Measurements from ENCODE around the gene VWA7. TPM values are rescaled to one million over a fixed set of nuclear protein-coding genes. Genes with fewer than 3 reads are reported as not detected.

VWA7 gene
- total RNA-seq, 1 donor = 0.36 TPM

DNA sequence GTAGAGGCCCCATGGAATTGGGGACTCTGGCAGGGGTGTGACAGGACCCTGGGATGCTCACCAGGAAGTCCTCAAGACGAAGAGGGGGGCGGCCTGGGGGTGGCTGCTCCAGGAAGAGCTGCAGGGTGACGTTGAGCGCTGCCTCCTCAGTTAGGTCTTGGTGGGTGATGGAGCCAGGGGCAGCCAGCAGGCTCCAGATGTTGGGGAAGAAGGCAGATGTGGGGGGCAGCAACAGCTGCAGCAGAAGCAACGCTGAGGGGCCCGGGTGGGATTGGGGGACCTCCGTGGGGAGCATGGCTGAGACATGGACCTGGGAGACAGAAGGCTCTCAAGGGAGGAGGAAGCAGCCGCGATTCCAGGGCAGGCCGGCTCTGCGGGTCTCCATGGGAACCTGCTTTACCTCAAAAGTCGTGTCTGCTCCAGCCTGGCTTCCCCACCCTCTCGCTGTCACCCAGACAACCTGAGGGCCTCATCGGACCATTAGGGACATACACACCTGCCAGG is 591 bp downstream of the VWA7 start:
- no peaks in the 10 kb centered on the region for H3K9me3 ChIP-seq (ENCODE audit: low read depth, low read length)
- H3K27me3 ChIP-seq (ENCODE audit: insufficient read depth, low read length) = no peaks in the 10 kb centered on the region
- TF ChIP-seq, protein P1, sequence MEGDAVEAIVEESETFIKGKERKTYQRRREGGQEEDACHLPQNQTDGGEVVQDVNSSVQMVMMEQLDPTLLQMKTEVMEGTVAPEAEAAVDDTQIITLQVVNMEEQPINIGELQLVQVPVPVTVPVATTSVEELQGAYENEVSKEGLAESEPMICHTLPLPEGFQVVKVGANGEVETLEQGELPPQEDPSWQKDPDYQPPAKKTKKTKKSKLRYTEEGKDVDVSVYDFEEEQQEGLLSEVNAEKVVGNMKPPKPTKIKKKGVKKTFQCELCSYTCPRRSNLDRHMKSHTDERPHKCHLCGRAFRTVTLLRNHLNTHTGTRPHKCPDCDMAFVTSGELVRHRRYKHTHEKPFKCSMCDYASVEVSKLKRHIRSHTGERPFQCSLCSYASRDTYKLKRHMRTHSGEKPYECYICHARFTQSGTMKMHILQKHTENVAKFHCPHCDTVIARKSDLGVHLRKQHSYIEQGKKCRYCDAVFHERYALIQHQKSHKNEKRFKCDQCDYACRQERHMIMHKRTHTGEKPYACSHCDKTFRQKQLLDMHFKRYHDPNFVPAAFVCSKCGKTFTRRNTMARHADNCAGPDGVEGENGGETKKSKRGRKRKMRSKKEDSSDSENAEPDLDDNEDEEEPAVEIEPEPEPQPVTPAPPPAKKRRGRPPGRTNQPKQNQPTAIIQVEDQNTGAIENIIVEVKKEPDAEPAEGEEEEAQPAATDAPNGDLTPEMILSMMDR (IDR thresholded peaks at IDR 0.05; ENCODE audit: extremely low read depth, low read depth, low read length) = no peak
- H3K4me3 ChIP-seq (ENCODE audit: insufficient read depth, low read length) = peak overlapping the region; percentile 54
- no peaks in the 10 kb centered on the region for H3K79me2 ChIP-seq (ENCODE audit: insufficient read depth, low read length)
- no peak overlapping the region for H3K27ac ChIP-seq (ENCODE audit: low read depth, low read length)
- H3K36me3 ChIP-seq (ENCODE audit: insufficient read depth, low read length) = peaks cover 23% of the 10 kb centered on the region
- DNase-seq (ENCODE audit: insufficient read length, low spot score, missing footprints) = peak; percentile 65
- no peak overlapping the region for H2AFZ ChIP-seq (ENCODE audit: low read length)
- H3K4me1 ChIP-seq (ENCODE audit: insufficient read depth, low read length) = peaks cover 12% of the 10 kb centered on the region
- peak overlapping the region; percentile 66 for H3K4me2 ChIP-seq (ENCODE audit: insufficient read depth, low read length)
- H4K20me1 ChIP-seq (ENCODE audit: insufficient read depth, low read length) = no peaks in the 10 kb centered on the region

DNA sequence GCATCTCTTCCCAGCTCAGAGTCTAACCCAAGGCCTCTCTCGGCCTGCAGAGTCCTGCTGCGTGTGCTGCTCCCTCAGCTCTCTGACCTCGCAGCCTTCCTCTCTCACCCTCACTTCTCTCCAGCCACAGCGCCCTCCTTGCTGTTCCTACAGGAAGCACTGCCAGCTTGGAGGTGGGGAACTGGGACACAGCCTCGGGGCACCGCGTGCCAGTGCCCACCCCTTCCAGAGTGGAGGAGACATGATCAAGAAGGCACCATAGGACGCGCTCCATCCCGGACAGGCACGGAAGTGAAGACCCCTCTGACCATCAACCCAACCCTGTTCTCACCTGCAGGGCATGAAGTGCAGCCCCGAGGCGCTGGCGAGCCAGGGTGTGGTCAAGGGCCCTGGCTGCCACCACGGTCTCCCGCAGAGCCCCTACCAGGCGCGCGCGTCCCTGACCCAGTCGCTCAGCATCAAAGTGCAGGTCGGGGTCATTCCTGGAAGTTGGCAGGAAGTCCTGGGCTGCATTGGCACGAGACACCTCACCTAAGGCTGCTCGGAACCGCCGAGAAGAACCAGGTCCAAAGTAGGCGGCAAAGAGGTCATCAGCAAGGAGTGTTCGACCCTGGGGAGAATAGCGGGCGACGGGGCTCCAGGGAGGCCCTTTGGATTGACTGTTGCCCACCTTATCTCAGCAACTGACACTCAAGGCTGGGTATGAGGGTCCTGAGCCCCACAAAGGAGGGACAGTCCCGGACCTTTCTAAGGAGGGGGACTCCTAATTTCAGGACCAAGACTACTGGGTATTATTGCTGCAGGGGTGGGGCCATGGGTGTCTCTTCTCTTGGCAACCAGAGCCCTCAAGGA is 1.3 kb downstream of the VWA7 start:
- H4K20me1 ChIP-seq (ENCODE audit: insufficient read depth, low read length) = no peaks in the 10 kb centered on the region
- DNase-seq (ENCODE audit: insufficient read length, low spot score, missing footprints) = peak; percentile 64
- no peak overlapping the region for H3K4me3 ChIP-seq (ENCODE audit: insufficient read depth, low read length)
- no peaks in the 10 kb centered on the region for H3K79me2 ChIP-seq (ENCODE audit: insufficient read depth, low read length)
- H3K4me1 ChIP-seq (ENCODE audit: insufficient read depth, low read length) = peaks cover 12% of the 10 kb centered on the region
- no peaks in the 10 kb centered on the region for H3K27me3 ChIP-seq (ENCODE audit: insufficient read depth, low read length)
- no peak overlapping the region for H2AFZ ChIP-seq (ENCODE audit: low read length)
- H3K27ac ChIP-seq (ENCODE audit: low read depth, low read length) = no peak overlapping the region
- peaks cover 17% of the 10 kb centered on the region for H3K36me3 ChIP-seq (ENCODE audit: insufficient read depth, low read length)
- no peaks in the 10 kb centered on the region for H3K9me3 ChIP-seq (ENCODE audit: low read depth, low read length)
- TF ChIP-seq, protein P1 (IDR thresholded peaks at IDR 0.05; ENCODE audit: extremely low read depth, low read depth, low read length) = no peak
- H3K4me2 ChIP-seq (ENCODE audit: insufficient read depth, low read length) = no peak overlapping the region

DNA sequence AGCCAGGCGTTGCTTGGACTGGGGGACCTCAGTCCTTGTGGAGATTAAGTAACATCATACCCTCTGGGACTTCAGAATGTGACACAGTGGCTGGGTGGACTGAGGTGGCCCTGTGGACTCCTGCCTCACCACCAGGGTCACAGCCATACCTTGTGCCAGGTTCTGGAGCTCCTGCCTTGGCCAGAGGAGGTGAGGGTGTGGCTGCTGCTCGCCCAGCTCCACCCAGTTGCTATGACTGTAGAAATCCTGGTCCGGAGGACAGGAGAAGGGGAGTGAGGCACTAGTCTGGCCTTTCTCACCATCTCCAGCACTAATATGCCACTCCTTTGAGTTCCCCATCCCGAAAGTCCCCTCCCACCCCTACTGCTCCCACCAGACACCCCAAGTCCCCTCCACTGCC is 1.9 kb downstream of the VWA7 start:
- Histone ChIP-seq H3K9me3 (ENCODE audit: low read depth, low read length) (no peaks in the 10 kb centered on the region), H3K4me3 (ENCODE audit: insufficient read depth, low read length) (no peak overlapping the region), H3K79me2 (ENCODE audit: insufficient read depth, low read length) (no peaks in the 10 kb centered on the region), H3K4me2 (ENCODE audit: insufficient read depth, low read length) (no peak overlapping the region), H3K27ac (ENCODE audit: low read depth, low read length) (no peak overlapping the region), H3K36me3 (ENCODE audit: insufficient read depth, low read length) (peaks cover 14% of the 10 kb centered on the region), H2AFZ (ENCODE audit: low read length) (no peak overlapping the region), H3K4me1 (ENCODE audit: insufficient read depth, low read length) (peaks cover 12% of the 10 kb centered on the region), H3K27me3 (ENCODE audit: insufficient read depth, low read length) (no peaks in the 10 kb centered on the region), H4K20me1 (ENCODE audit: insufficient read depth, low read length) (no peaks in the 10 kb centered on the region)
- DNase-seq (ENCODE audit: insufficient read length, low spot score, missing footprints) = peak; percentile 74
- TF ChIP-seq, protein P1 (IDR thresholded peaks at IDR 0.05; ENCODE audit: extremely low read depth, low read depth, low read length) = no peak

DNA sequence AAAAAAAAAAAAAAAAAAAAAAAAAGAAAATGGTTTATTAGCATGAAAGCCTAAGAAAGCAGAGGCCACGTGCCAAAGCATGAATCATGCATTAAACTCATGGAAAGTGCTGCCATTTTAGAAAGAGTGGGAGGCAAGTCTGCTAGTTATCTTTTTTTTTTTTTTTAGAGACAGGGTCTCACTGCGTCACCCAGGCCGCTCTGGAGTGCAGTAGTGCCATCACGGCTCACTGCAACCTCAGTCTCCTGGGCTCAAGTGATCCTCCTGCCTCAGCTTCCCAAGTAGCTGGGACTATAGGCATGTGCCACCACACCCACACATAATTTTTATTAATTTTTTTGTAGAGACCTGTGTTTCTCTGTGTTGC is 5.2 kb downstream of the VWA7 start:
- Histone ChIP-seq H3K79me2 (ENCODE audit: insufficient read depth, low read length) (no peaks in the 10 kb centered on the region), H3K4me2 (ENCODE audit: insufficient read depth, low read length) (no peak overlapping the region), H3K4me1 (ENCODE audit: insufficient read depth, low read length) (peaks cover 4% of the 10 kb centered on the region), H3K36me3 (ENCODE audit: insufficient read depth, low read length) (no peaks in the 10 kb centered on the region), H2AFZ (ENCODE audit: low read length) (no peak overlapping the region), H3K27ac (ENCODE audit: low read depth, low read length) (no peak overlapping the region), H3K27me3 (ENCODE audit: insufficient read depth, low read length) (no peaks in the 10 kb centered on the region), H3K4me3 (ENCODE audit: insufficient read depth, low read length) (no peak overlapping the region), H4K20me1 (ENCODE audit: insufficient read depth, low read length) (no peaks in the 10 kb centered on the region), H3K9me3 (ENCODE audit: low read depth, low read length) (no peaks in the 10 kb centered on the region)
- TF ChIP-seq, protein P1 (IDR thresholded peaks at IDR 0.05; ENCODE audit: extremely low read depth, low read depth, low read length) = no peak
- peak; percentile 65 for DNase-seq (ENCODE audit: insufficient read length, low spot score, missing footprints)

All from osteoblast (primary cell).